Mammary epithelial cell (primary cell): ENCODE measurements around the gene GCN1.

Source experiments
- EZH2 ChIP-seq: IDR thresholded peaks from 2 replicates; pipeline ENCODE4 v1.6.1; 2012; ENCODE audit warnings: low read length, inconsistent platforms, borderline replicate concordance
- TF ChIP-seq, protein P1 (sequence below), 2 donors: IDR thresholded peaks in 1 of 2; conservative IDR thresholded peaks in 1 of 2; 2 replicates each; pipeline ENCODE4 v1.5.1; 2011 to 2012; ENCODE audit warnings: inconsistent platforms in 2 of 2, low read length in 2 of 2, mild to moderate bottlenecking in 2 of 2, control low read depth in 1 of 2, low read depth in 1 of 2; ENCODE audit not compliant: insufficient read depth in 1 of 2; ENCODE audit errors: extremely low read depth in 1 of 2

DNA sequence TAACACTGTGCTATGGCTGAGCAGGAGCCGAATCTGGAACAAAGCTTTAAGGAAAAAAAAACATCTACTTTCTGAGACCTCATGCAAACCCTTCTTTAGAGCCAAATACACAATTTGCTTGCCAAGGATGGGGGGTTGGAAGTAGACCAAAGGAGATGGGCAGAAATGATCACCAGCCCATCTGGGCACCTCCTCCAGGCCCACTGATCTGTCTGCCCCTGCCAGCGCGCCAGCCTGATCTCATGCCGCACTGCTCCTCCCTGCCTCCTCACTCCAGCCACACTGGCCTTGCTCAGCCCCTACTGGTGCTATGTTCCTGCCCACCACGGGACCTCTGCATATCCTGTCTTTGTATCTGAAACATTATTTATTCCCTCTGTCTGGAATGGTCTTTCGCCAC lies 53.2 kb downstream of the GCN1 start:
- TF ChIP-seq, protein P1, sequence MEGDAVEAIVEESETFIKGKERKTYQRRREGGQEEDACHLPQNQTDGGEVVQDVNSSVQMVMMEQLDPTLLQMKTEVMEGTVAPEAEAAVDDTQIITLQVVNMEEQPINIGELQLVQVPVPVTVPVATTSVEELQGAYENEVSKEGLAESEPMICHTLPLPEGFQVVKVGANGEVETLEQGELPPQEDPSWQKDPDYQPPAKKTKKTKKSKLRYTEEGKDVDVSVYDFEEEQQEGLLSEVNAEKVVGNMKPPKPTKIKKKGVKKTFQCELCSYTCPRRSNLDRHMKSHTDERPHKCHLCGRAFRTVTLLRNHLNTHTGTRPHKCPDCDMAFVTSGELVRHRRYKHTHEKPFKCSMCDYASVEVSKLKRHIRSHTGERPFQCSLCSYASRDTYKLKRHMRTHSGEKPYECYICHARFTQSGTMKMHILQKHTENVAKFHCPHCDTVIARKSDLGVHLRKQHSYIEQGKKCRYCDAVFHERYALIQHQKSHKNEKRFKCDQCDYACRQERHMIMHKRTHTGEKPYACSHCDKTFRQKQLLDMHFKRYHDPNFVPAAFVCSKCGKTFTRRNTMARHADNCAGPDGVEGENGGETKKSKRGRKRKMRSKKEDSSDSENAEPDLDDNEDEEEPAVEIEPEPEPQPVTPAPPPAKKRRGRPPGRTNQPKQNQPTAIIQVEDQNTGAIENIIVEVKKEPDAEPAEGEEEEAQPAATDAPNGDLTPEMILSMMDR (conservative IDR thresholded peaks at IDR 0.05 in 1 of 2, IDR thresholded peaks at IDR 0.05 in 1 of 2; ENCODE audit: extremely low read depth in 1 of 2, insufficient read depth in 1 of 2, low read depth in 1 of 2, low read length in 2 of 2): no peak
- TF ChIP-seq EZH2: no peak
